Measurements from ENCODE around the gene CDKN1B. TPM values are rescaled to one million over a fixed set of nuclear protein-coding genes. Genes with fewer than 3 reads are reported as not detected.

The CDKN1B gene
- total RNA-seq, 2 experiments from 2014 or later = 352 TPM

DNA sequence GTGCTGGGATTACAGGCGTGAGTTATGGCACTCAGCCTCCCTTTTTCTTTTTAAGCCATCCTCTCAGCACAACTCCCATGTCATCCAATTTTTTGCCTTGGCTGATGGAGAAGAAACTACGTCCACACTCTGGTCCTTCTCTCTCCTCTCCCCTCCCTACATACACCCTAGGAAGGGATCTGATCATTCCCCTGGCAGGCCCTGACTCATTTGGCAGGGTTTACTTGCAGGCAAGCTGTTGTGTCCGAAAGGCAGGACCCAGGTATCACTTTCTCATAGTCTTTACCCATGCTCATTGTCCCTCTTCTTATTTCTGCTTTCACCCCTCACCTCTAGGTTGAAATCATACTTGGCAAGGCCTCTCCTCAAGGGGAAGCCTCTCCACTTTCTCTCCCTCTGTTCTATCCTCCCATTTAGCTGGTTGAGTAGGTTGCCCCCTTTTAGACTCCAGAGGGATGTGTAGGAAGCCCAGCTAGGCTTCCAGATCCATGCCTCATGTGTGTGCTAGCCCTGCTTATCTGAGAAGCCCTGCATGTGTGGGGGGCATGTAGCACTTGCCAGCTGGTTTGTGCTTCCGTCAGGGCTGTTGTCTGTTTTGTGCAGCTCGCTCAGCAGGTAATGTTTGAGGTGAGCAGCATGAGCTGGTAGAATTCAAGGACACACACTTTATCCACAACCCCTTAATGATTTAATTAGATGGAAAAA lies 36.0 kb upstream of the CDKN1B start:
- Histone ChIP-seq H3K27ac (ENCODE audit: low read depth in 1 of 2, low read length in 2 of 2) (no peak overlapping the region), H3K4me3 (ENCODE audit: low read length) (no peak overlapping the region), H3K9me3 (ENCODE audit: control insufficient read depth in 1 of 2, insufficient read depth in 1 of 2, low read length in 2 of 2) (no peaks in the 10 kb centered on the region), H3K27me3 (ENCODE audit: control insufficient read depth in 1 of 2, insufficient read depth in 2 of 2, low read length in 2 of 2) (no peaks in the 10 kb centered on the region), H3K36me3 (ENCODE audit: insufficient read depth, low read length) (no peaks in the 10 kb centered on the region), H3K4me1 (ENCODE audit: insufficient read depth, low read length) (no peaks in the 10 kb centered on the region)
- H3K27ac Mint-ChIP-seq = no peak overlapping the region
- intact Hi-C loops (cut with DNase I, micrococcal nuclease) = no loop called here
- POLR2A ChIA-PET = interaction anchor here (0.9 to 1.7 kb wide), 2 partner anchors 16 to 31 kb away, joined by 3 to 4 read pairs; no protein-coding TSS in a partner anchor
- no peak overlapping the region for H3K4me3 Mint-ChIP-seq
- TF ChIP-seq, protein P1, sequence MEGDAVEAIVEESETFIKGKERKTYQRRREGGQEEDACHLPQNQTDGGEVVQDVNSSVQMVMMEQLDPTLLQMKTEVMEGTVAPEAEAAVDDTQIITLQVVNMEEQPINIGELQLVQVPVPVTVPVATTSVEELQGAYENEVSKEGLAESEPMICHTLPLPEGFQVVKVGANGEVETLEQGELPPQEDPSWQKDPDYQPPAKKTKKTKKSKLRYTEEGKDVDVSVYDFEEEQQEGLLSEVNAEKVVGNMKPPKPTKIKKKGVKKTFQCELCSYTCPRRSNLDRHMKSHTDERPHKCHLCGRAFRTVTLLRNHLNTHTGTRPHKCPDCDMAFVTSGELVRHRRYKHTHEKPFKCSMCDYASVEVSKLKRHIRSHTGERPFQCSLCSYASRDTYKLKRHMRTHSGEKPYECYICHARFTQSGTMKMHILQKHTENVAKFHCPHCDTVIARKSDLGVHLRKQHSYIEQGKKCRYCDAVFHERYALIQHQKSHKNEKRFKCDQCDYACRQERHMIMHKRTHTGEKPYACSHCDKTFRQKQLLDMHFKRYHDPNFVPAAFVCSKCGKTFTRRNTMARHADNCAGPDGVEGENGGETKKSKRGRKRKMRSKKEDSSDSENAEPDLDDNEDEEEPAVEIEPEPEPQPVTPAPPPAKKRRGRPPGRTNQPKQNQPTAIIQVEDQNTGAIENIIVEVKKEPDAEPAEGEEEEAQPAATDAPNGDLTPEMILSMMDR (IDR thresholded peaks at IDR 0.05) = no peak
- CTCF ChIA-PET = interaction anchor here (1.5 kb wide), 1 partner anchor 10 kb away, joined by 3 read pairs; no protein-coding TSS in a partner anchor
- ATAC-seq (ENCODE audit: poor library complexity) (no peak), DNase-seq (no peak)
- no peaks in the 10 kb centered on the region for H3K9me3 Mint-ChIP-seq
- H3K36me3 Mint-ChIP-seq (ENCODE audit: low read depth) = no peaks in the 10 kb centered on the region
- H3K27me3 Mint-ChIP-seq = no peaks in the 10 kb centered on the region
- no peaks in the 10 kb centered on the region for H3K4me1 Mint-ChIP-seq (ENCODE audit: low read depth)

- no peaks in the 10 kb centered on the region for H3K36me3 ChIP-seq (ENCODE audit: insufficient read depth, low read length)
- no peak overlapping the region for H3K4me3 ChIP-seq (ENCODE audit: low read length)
- no peak for DNase-seq
- Mint-ChIP-seq H3K27me3 (no peaks in the 10 kb centered on the region), H3K9me3 (no peaks in the 10 kb centered on the region), H3K4me3 (no peak overlapping the region), H3K4me1 (ENCODE audit: low read depth) (no peaks in the 10 kb centered on the region), H3K27ac (no peak overlapping the region), H3K36me3 (ENCODE audit: low read depth) (no peaks in the 10 kb centered on the region)
- H3K27ac ChIP-seq (ENCODE audit: low read depth in 1 of 2, low read length in 2 of 2) = no peak overlapping the region
- no peaks in the 10 kb centered on the region for H3K27me3 ChIP-seq (ENCODE audit: control insufficient read depth in 1 of 2, insufficient read depth in 2 of 2, low read length in 2 of 2)
- H3K4me1 ChIP-seq (ENCODE audit: insufficient read depth, low read length) = no peaks in the 10 kb centered on the region
- intact Hi-C loops (cut with DNase I, micrococcal nuclease) = no loop called here
- no peaks in the 10 kb centered on the region for H3K9me3 ChIP-seq (ENCODE audit: control insufficient read depth in 1 of 2, insufficient read depth in 1 of 2, low read length in 2 of 2)
- POLR2A ChIA-PET = interaction anchor here (1.7 to 1.8 kb wide), 2 partner anchors 14 to 32 kb away, joined by 4 to 5 read pairs; no protein-coding TSS in a partner anchor
- ATAC-seq (ENCODE audit: poor library complexity) = no peak
- TF ChIP-seq, protein P1 (IDR thresholded peaks at IDR 0.05) = no peak
- CTCF ChIA-PET = interaction anchor here (1.5 kb wide), 1 partner anchor 9 kb away, joined by 3 read pairs; no protein-coding TSS in a partner anchor
Observed at GRCh38 chr12:12682284-12682683, 34.9 kb upstream of the CDKN1B start.

GRCh38 chr12:12683136-12683697 lies 34.0 kb upstream of the CDKN1B start:
- Mint-ChIP-seq H3K9me3 (no peaks in the 10 kb centered on the region), H3K27me3 (no peaks in the 10 kb centered on the region), H3K4me3 (no peak overlapping the region), H3K36me3 (ENCODE audit: low read depth) (no peaks in the 10 kb centered on the region), H3K4me1 (ENCODE audit: low read depth) (no peaks in the 10 kb centered on the region), H3K27ac (no peak overlapping the region)
- TF ChIP-seq, protein P1 (IDR thresholded peaks at IDR 0.05) = no peak
- H3K36me3 ChIP-seq (ENCODE audit: insufficient read depth, low read length) = no peaks in the 10 kb centered on the region
- ATAC-seq (ENCODE audit: poor library complexity) (no peak), DNase-seq (no peak)
- ChIA-PET CTCF (interaction anchor here (1.4 kb wide), 1 partner anchor 12 kb away, joined by 3 read pairs; no protein-coding TSS in a partner anchor), POLR2A (interaction anchor here (1.8 kb wide), 1 partner anchor 14 kb away, joined by 5 read pairs; no protein-coding TSS in a partner anchor)
- intact Hi-C loops (cut with DNase I, micrococcal nuclease) = no loop called here
- no peaks in the 10 kb centered on the region for H3K9me3 ChIP-seq (ENCODE audit: control insufficient read depth in 1 of 2, insufficient read depth in 1 of 2, low read length in 2 of 2)
- H3K4me3 ChIP-seq (ENCODE audit: low read length) = no peak overlapping the region
- H3K4me1 ChIP-seq (ENCODE audit: insufficient read depth, low read length) = no peaks in the 10 kb centered on the region
- no peaks in the 10 kb centered on the region for H3K27me3 ChIP-seq (ENCODE audit: control insufficient read depth in 1 of 2, insufficient read depth in 2 of 2, low read length in 2 of 2)
- H3K27ac ChIP-seq (ENCODE audit: low read depth in 1 of 2, low read length in 2 of 2) = no peak overlapping the region

Data from CD4-positive, alpha-beta T cell (primary cell).